Measurements from ENCODE around the gene HMGN3.

Gene HMGN3

DNA sequence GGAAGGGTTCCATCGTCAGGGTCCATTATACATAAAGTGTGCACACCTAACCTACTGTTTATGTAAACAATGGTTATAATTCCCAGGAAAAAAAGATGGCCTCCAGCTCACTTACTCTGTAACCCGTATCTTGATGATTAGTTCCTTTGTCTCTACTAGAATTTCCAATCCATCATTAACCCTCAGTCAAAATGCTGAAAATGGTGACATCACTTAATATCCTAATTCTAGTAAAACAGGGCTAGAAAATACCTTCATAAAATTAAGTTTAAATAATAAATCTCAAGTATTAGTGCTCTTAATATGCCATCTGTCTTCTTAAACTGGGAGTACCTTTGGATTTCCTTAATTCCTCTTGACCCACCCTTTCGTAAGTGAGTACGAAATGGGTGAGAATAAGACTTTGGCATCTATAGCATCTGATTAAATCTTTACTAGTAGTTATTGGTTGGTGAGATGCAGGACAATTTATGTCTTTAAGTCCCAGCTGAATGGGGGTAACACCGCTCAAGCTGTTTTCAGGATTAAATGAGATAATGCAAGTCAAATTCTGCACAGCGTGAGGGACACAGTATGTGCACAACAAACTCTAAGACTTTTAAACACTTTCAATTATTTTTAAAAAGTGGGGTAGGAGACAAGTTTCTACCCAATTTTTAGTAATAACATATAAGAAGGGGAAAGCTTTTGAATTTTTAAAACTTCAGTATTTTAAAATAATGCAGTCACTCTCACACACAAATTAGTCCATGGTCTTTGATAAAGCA lies 1.6 kb downstream of the HMGN3 start:
- DNase-seq: no peak

DNA sequence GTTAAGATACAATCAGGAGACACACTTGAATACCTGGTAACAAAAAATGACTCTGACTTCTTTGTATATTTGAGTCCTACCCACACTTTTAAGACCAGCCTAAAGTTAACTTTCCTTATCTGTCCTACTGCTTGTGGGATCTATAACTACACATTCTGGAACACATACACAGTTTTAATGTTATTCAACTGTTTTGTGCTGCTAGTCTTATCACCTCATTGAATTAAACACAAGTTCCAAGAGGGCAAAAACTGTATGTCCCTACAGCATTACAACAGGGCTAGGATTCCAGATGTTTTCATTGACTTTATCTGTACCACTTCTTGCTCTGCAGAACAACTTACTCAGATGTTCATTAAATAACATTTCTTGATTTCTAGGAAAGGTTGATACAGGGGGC lies 2.8 kb downstream of the HMGN3 start:
- DNase-seq: no peak

DNA sequence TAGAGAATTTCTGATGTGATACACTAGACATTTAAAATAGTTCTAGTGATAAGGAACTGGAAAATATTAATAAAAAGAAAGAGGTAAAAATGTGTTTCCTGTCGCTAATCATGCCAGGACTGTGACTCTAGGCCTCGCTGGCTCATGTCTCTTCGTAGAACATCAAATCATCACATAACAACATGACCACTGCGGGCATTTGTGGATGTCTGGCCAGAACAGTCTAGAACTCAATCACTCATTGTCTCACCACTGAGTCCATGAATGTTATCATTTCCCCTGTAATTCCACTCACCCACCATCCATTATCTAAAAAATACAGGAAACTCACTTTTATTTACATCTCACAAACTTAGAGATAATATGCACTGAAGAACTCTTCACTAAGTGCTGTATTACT lies 3.4 kb downstream of the HMGN3 start:
- no peak for DNase-seq

DNA sequence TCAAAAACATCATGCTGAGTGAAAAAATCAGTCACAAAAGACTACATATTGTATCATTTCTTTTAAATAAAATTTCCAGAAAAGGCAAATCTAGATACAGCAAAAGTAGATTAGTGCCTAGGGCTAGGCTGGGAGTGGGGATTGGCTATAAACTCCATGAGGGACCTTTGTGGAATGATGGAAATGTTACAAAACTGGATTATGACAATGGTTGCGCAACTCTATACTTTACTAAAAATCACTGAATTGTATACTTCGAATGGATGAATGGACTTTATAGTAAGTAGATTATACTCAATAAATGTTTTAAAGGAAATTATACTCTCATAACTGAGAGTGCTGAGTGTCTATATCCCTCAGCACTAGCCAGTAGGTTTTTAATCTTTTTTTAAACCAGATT lies 4.3 kb downstream of the HMGN3 start:
- no peak for DNase-seq

DNA sequence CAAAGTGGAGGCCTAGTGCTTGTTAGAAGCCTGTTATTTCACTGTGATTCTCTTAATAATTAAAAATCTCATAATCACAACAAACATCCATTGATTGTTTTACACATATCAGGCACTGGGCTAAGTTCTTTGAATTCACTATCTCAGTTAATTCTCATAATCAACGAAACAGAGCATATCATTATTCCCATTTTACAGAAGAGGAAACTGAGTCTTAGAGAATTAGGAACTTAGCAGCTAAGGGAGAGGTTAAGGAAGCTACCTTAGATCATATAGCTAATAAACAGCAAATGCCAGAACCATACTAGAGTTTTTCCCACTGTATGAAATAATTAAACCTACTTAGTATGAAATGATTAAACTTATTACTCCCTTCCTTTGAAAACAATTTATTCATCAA lies 7.0 kb downstream of the HMGN3 start:
- no peak for DNase-seq

DNA sequence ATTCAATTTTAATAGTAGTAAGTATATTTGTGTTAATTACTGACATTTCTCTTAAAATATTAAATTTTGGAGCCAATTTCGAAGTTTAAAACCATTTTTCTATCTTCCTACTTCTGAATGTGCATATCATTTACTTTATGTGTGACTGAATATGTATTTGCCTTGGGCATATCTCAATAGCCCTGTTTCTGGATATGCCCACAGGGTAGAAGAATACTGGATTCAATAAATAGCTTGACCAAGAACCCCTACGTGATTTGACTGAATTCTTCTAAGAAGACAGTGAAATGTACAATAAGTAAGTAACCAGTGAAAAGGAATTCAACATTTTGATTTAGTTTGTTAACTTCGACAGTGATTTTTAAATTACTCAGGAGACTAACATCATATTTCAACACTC lies 7.8 kb downstream of the HMGN3 start:
- DNase-seq: no peak

DNA sequence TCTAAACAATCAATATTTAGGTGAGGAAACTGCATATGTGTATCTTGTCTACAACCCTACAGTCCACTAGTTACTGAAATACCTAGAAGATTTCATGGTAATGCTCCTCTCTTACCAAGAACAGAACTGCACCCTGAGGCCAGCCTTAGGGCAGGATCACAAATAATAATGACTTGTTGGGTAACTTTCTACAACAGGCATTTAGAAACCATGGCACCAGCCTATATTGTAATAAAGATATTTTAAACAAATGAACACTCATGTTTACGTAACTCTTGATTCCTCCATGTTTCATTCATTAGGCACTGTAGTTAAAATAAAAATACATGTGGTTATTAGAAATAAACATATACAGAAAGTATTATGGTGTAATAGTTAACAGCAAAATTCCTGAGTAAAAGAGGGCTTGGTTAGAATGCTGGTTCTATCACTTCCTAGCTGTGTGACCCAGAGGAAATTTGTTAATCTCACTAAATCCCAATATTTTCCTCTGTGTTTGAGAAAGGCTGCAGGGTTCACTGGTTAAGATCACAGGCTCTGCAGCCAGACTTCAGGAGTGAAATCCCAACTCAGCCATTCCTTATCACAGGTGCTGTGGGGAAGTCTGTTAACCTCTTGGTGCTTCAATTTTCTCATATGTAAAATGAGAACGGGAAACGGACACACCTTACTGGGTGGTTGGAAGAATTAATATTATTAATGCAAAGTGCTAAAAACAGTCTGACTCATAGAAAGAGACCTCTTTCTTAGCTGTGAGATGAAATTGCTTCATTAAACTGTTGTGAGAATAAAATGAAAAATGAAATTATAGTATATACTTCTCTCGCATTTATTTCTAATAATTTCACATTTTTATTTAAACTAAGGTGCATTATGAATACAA lies 8.5 kb downstream of the HMGN3 start:
- no peak for DNase-seq

DNA sequence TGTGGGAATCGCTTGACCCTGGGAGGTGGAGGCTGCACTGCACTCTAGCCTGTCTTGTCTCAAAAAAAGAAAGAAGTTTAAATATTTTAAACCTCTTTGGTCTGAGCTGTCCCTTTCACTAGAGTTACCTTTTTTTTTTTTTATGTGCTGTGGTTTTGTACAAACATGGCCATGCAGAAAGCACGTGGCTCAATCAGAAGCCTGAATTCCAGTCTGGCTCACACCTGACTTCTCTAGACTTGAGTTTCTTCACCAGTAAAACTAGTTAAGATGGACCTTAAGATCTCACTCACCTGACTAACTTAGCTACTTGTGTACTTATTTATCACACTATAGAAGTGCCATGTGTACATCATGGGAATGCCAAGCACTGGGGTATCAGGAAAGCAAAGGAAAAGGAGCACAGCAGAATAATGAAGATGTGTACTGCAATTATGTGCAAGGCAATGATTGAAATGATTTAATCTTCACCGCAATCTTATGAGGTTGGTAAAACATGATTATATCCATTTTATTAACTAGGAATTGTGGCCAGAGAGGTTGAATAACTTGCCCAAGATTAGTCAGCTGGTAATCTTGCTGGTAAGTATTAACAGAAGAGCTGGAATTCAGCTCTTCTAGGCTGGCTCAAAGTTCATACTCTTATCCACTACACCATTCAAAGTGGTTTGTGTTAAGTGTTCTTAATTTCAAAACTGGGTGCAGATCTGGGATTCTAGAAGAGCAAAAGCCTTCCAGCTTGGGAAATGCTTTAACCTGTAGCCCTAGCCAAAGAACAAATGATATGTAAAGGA lies 10.7 kb downstream of the HMGN3 start:
- DNase-seq: no peak

DNA sequence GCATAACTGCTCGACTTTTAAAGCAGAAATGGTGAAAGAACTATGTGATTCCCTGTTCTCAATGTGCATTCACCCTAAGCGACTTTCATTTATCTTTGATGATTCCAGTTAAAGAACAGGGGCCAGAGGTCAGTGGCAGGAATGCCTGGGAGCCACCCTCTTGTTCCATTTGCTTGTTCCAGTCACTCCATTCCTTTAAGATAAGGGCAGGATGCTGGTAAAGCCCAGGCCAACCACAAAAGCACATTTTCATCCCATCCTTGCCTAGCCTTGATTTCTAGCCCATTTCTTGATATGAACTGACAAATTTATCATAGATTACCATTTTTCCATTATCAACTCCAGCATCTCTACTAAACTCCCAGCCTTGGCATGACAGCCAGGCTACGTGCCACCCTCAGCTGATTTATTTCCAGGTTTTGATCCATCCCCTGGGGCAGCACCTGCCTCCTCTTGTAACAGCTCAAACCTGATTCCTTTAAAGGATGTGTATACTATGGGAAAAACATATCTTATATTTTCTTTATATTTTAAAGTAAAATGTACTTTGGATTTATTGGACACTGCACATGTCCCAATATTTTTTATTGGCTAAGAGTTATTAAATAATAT lies 19.2 kb downstream of the HMGN3 start:
- DNase-seq: no peak

DNA sequence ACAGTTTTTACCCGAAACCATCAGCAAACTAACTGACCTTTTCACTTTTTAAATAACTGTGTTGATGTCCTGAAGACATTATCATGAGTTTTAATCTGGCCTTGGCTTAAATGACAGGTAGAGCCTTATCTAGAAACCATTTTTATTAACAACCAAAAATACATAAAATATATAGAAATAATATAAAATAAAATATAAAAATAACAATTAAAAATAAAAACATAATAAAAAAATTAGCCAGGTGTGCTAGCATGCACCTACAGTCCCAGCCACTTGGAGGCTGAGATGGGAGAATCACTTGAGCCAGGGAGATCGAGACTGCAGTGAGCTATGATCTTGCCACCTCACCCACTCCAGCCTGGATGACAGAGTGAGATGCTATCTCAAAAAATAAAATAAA lies 21.6 kb downstream of the HMGN3 start:
- DNase-seq: no peak

DNA sequence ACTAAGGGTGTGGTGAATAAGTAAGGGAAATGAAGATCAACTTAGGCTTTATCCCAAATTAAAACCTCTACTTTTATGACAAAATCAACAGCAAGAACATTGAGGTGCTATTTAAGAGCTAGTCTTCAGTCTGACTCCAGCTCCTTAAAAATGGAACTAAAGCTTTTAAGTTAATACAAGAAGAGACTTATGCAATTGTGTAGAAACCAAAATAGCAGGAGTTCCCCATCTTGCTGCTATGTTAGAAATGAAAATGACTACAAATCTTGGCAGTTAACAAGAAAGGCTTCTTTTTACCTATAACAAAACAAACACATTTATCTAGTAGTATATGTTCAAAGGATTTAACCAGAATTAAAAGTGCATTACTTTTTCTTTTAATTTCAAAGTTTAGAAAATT lies 25.7 kb downstream of the HMGN3 start:
- DNase-seq: no peak

DNA sequence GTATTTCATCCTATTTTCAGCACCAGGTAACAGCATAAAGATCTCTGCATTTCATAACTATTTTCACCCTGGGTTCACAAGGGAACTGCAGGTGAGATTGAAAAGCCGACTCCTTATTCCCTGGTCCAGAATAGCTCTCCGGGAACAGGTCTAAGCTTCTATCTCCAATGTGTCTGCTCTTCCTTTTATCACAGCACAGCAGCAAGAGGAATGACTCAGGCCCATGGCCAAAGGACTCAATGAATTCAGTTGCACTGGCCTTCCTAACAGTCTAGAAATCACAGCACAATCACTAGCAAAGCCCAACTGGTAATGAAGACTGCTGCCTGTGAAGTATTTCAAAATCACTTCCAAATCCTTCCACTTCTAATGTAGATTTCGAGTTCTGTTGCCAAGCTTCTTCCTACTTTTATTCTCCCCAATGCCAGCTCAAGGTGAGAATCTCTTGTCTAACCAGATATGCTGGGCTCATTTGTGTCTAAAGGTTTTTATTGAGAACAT lies 30.7 kb downstream of the HMGN3 start:
- DNase-seq: no peak

DNA sequence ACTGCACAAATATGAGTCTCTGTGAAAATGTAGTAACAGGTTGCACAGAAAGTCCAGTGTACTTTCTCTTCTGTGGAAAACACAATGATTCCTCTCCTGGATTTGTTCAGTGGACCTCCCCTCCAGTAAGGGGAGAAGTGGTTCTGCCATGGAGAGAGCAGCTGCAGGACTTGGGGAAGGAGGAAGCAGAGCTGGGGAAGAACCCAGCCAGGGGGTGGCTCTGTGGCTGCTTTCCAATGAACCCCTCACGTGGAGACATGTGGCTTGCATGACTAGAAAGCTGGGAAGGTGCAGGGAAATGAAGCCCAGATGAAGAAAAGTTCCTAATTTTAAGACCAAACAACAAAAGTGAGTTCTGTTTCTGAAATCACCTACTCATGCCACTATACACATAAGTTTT lies 31.9 kb downstream of the HMGN3 start:
- no peak for DNase-seq

DNA sequence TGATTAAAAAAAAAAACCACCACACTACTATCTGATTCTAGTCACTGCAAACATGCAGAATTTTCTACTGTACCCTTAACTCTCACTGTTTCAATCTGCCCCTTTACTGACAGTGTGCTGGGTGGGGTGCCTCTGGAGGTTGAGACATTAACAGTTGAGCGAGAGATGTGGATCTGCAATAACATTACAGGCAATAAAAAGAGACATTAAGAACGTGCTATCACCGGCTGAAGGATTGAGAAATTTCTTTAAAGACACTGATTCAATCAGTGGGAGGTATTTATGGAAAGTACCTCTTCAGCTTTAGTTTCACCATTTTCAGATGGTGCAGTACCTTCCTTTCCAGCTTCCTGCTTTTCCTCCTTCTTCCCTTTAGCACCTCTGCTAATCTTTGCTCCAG lies 32.5 kb downstream of the HMGN3 start:
- no peak for DNase-seq

DNA sequence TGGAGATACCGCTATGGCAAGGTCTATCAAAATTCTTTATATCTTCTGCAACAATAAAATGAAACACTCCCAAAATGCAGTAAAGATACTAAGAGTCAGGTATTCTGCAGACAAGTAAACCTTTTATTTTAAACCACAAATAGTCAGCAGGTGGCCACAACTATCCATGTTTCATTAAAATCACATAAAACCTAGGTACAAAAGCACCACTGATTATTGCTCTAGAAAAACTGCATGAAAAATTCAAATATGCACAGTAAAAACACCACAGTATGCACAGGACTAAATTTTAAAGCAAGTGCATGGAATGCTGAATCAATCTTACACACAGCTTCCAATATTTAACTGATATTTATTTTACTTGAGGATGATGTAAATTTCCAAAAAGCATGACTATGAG lies 33.3 kb downstream of the HMGN3 start:
- no peak for DNase-seq

DNA sequence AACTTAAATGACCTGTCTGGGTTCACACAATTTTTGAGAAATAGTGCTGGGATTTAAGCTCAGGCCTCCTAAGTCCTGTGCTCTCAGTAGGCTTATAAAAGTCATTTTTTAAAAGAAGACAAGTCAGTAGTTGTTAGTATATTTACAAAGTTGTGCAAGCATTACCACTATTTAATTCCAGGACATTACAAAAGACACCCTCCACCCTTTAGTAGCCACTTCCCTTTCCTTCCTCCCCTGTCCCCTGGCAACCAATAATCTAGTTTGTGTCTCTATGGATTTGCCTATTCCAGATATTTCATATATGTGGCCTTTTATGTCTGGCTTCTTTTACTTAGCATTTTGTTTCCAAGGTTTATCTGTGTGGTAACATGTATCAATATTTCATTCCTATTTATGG lies 37.6 kb downstream of the HMGN3 start:
- no peak for DNase-seq

DNA sequence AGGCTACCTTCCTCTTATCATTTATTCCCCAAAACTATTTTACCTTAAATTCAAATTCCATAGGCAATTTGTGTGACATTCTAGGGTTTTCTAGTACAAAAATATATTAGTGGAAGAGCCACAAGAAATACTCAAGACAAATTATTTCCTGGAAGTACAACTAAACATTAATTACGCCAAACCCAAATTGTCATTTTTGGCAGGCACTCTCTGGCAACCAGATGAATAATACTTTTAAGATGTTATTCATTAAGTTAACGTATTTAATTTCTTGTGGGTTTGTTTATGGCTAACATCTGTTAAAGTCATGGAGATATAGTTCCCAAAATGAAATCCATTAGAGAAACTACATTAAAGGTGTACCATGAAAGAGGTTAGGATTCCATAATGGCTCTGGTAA lies 40.5 kb downstream of the HMGN3 start:
- DNase-seq: no peak

DNA sequence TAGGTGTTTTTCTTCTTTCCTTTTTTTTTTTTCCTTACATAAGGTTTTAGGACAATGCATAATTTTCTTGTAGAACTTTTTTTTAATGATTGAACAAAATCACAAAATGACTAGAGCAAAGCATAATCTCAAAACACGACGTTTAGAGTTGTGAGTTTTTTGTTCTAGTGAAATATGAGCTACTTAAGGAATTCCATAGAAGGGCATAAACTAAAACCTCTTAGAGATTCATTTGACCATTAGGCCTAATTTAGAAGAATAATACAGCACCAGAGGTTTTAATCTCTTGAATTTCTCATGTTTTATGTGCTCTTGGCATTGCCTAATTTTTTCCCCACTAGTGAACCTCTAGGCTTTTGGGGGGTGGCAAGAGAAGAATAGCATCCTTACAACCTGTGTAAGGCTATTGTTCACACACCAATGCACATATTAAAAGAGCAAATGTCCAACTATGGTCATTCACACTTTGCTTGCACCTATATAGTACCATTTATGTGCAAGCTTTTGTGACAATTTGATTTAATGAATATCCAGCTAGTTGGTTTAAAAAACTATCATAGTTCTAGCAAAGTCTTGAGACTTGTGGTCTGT lies 44.6 kb downstream of the HMGN3 start:
- DNase-seq: no peak

DNA sequence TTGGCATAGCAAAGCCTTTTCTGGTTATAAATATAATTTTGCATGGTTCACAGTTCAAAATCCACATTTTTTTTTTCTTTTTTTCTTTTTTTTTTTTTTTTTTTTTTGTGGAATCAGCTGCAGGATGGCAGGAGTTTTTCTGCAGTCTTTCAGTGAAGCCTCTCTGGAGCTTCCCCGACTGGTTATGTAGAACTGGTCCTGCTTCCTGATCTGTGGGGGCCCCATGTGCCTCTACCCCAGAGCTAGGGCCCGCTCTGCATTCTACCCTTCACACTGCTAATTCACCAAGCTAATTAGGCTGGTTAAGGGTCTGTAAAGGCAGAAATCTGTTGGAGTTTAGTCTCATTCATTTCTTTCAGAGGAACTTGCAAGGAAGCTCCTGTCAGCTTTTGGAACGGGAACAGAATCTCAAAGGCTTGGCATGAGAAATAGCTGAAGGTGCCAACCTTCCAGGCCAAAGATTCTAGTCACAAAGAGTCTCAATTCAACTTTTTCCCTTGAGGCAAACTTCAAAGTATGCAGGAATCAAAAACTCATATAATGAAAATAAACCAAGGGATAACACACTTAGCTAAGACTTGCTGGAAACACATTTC lies 45.5 kb downstream of the HMGN3 start:
- DNase-seq: no peak

DNA sequence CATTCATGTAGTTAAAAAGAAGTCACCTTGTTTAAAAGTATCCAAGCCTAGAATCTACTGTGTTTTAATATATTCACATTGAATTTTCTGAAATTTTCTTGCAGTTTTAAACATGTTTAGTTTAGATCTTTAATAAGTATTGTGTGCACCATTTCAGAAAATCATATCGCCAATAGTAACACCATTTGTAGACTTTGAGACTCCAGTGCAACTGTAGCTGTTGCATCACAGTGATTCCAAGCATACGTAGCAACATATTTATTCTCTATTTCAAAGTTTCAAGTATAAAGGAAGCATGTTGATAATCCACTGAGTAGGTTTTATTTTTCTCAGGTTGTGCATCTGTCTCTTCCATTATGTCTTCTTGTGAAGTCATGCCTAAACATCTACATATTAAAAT lies 46.4 kb downstream of the HMGN3 start:
- no peak for DNase-seq

DNA sequence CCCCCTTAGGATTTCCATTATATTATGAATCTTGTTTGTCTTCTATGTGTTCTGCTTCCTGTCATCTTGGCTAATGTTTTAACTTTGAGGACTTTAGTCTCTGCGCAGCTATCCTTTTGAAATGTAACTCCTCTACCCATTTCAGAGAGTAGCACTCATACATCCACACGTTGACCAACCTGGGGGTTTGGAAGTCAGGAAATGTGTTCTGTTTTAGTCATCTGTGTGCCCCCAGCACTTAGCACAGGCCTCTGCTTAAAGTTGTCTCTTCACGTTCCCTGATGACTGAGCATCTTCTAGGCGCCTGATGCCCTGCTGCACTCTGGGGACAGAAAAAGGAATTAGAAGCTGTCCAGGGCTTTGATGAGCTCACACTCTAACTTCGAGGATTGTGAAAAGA lies 47.9 kb downstream of the HMGN3 start:
- no peak for DNase-seq

DNA sequence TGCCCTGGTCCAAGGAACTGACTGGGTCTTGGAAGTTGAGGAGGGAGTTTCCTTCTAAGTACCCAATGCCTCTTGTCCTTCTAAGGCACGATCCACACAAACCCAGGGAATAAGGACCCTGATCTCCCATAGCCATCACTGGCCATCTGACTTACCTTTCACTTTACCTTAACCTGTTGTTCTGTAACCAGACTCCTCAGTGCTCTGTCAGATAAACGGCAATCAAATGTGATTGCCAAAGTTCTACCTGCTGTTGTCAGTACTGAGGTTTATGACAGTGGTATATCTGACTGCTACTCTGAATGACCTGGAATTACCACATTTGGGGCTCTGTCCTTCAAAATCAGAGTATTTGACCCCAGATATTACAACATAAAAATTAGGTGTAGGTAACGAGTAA lies 49.8 kb downstream of the HMGN3 start:
- DNase-seq: no peak

All from effector CD4-positive, alpha-beta T cell (primary cell).